ENCODE measurements around the gene TSPAN10.

DNA sequence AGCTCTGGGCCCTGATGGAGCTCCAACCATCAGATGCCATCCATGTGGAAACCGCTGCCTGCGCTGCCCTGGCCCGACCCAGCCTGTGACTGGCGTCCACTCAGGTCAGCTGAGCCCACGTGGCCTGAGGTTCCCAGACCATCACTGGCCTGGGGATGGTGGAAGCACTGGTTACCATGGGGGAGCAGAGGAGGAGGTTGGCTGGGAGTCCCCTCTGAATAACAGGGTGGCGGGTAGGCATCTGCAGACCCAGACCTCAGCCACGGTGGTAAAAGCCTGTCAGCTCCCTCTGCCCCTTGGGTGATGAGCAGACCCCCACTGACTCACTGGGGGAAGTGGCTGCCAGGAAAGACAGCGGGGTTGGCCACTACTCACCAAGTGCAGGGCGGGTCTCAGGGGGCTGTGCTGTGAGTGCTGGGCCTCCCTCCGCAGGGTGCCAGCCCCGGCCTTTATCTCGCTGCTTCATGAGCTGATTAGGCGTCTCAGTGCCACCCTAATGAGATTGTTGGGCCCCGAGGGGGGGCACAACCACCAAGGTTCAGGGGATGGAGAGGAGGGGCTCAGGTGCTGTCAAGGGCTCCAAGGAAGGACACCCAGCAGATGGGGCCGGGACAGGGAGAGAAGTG, 19.2 kb downstream of the TSPAN10 start, which contains the start of gene PDE6G:
- TF ChIP-seq, protein P1, sequence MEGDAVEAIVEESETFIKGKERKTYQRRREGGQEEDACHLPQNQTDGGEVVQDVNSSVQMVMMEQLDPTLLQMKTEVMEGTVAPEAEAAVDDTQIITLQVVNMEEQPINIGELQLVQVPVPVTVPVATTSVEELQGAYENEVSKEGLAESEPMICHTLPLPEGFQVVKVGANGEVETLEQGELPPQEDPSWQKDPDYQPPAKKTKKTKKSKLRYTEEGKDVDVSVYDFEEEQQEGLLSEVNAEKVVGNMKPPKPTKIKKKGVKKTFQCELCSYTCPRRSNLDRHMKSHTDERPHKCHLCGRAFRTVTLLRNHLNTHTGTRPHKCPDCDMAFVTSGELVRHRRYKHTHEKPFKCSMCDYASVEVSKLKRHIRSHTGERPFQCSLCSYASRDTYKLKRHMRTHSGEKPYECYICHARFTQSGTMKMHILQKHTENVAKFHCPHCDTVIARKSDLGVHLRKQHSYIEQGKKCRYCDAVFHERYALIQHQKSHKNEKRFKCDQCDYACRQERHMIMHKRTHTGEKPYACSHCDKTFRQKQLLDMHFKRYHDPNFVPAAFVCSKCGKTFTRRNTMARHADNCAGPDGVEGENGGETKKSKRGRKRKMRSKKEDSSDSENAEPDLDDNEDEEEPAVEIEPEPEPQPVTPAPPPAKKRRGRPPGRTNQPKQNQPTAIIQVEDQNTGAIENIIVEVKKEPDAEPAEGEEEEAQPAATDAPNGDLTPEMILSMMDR (IDR thresholded peaks at IDR 0.05): no peak
- no peak for TF ChIP-seq POLR2A (IDR thresholded peaks at IDR 0.05)

Data from heart left ventricle (tissue), 13 donors.